ENCODE results near the gene IFI30. TPM values are rescaled to one million over a fixed set of nuclear protein-coding genes. Genes with fewer than 3 reads are reported as not detected.

The IFI30 gene
- total RNA-seq (2021; fragmentation: NEBNext Ultra II Directional; extraction: Animal tissue kit (Norgen Biotek cat#: 25700)), result 1 to 10 TPM; 4.9 to 9.0 (median 6.0) TPM
- long read RNA-seq, transcript IFI30-201 (7 exons, 1,134 nt), result major isoform, 10 of 12 reads
- long read RNA-seq, partial matches to known transcripts, result 2 of 12 reads
- long read RNA-seq, other reads (novel, unspliced or antisense), result 0 of 12 reads

- H3K27me3 Mint-ChIP-seq (ENCODE audit: insufficient read depth), result peaks cover 6% of the 10 kb centered on the region
- H3K4me1 Mint-ChIP-seq (ENCODE audit: low read depth), result peaks cover 11% of the 10 kb centered on the region
- peak within 1 kb of the TSS; percentile 89 for H3K4me3 Mint-ChIP-seq
These were observed at the start of gene IFI30 for GRCh38 chr19:18173572-18174288. IFI30 (plus strand) TSS chr19:18173813; CDS start chr19:18173842, 29 bp downstream.

GRCh38 chr19:18123819-18124218, 49.8 kb upstream of the IFI30 start:
- no peak for DNase-seq
- Mint-ChIP-seq H3K27me3 (ENCODE audit: insufficient read depth) (no peaks in the 10 kb centered on the region; the same call in 1 of the 2 replicates), H3K27ac (no peak overlapping the region), H3K4me3 (no peak overlapping the region), H3K9me3 (no peaks in the 10 kb centered on the region), H3K4me1 (ENCODE audit: low read depth) (peaks cover 12% of the 10 kb centered on the region), H3K36me3 (ENCODE audit: low read depth) (peaks cover 11% of the 10 kb centered on the region)
- no peak for TF ChIP-seq CTCF (IDR thresholded peaks at IDR 0.05)

More at GRCh38 chr19:18173572-18174288, at the start of gene IFI30:
- Mint-ChIP-seq H3K9me3 (no peaks in the 10 kb centered on the region), H3K36me3 (ENCODE audit: low read depth) (peaks cover 5% of the 10 kb centered on the region), H3K27ac (peak within 1 kb of the TSS; percentile 9; the same call in 1 of the 2 replicates)
- DNase-seq, result no peak
- TF ChIP-seq CTCF (IDR thresholded peaks at IDR 0.05), result no peak

GRCh38 chr19:18126097-18126496, 47.5 kb upstream of the IFI30 start:
- DNase-seq, result no peak
- Mint-ChIP-seq H3K4me1 (ENCODE audit: low read depth) (peaks cover 6% of the 10 kb centered on the region; the same call in 1 of the 2 replicates), H3K27me3 (ENCODE audit: insufficient read depth) (no peaks in the 10 kb centered on the region; the same call in 1 of the 2 replicates), H3K36me3 (ENCODE audit: low read depth) (peaks cover 11% of the 10 kb centered on the region), H3K9me3 (no peaks in the 10 kb centered on the region), H3K27ac (no peak overlapping the region), H3K4me3 (no peak overlapping the region)
- no peak for TF ChIP-seq CTCF (IDR thresholded peaks at IDR 0.05)

DNA sequence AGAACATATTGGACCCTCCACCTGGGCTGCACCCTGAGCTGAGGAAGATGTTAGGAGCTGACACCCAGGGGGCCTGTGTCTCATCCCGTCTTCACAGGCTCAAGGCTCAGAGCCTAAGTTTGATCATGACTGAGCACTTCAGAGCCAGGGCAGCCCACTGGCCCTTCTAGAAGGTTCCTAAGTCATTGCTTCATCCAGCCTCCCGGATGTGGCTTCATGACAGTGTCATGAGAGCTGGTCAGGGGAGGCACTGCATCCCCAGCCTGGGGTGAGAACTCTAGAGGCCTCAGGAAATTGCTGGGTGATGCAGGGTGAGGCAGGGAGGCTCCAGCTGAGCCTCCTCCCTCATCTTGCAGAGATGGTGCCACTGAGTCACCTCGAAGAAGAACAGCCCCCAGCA, 45.6 kb upstream of the IFI30 start:
- no peak for TF ChIP-seq CTCF (IDR thresholded peaks at IDR 0.05)
- peak overlapping the region; percentile 45 for H3K27ac Mint-ChIP-seq
- H3K4me1 Mint-ChIP-seq (ENCODE audit: low read depth), result peaks cover 6% of the 10 kb centered on the region; the same call in 1 of the 2 replicates
- H3K9me3 Mint-ChIP-seq, result no peaks in the 10 kb centered on the region
- no peaks in the 10 kb centered on the region; the same call in 1 of the 2 replicates for H3K27me3 Mint-ChIP-seq (ENCODE audit: insufficient read depth)
- H3K36me3 Mint-ChIP-seq (ENCODE audit: low read depth), result peaks cover 17% of the 10 kb centered on the region
- DNase-seq, result peak; percentile 32
- H3K4me3 Mint-ChIP-seq, result no peak overlapping the region

- Mint-ChIP-seq H3K4me1 (ENCODE audit: low read depth) (peaks cover 6% of the 10 kb centered on the region; the same call in 1 of the 2 replicates), H3K27me3 (ENCODE audit: insufficient read depth) (no peaks in the 10 kb centered on the region; the same call in 1 of the 2 replicates), H3K9me3 (no peaks in the 10 kb centered on the region), H3K27ac (no peak overlapping the region), H3K4me3 (no peak overlapping the region), H3K36me3 (ENCODE audit: low read depth) (peaks cover 17% of the 10 kb centered on the region)
- no peak for DNase-seq
- TF ChIP-seq CTCF (IDR thresholded peaks at IDR 0.05), result no peak
These were observed 44.8 kb upstream of the IFI30 start for GRCh38 chr19:18128805-18129204.
